Measurements from ENCODE around the gene ADGRG2. TPM values are rescaled to one million over a fixed set of nuclear protein-coding genes. Genes with fewer than 3 reads are reported as not detected.

The ADGRG2 gene
- polyA plus RNA-seq, 1 donor, result 1.4 TPM

DNA sequence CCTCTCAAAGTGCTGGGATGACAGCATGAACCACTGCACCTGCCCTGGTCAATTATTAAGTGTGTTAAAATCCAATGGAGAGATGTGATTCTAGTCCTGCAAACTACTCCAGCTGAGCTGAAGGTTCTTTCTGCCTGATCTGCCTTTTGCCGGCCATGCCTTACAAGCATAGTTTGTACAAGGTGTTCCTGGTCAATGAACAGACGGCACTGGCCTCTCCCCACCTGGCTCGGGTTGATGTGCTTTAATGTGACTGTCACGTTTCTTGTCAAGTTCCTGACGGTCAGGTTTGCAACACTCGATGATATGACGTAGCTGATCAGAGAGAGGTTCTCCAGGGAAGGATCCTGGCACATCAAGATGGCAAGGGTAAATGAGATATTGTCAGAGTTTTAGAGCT lies 115.3 kb downstream of the ADGRG2 start:
- Histone ChIP-seq H3K4me3 (ENCODE audit: low read length) (no peak overlapping the region), H3K36me3 (ENCODE audit: control insufficient read depth, insufficient read depth, low read length) (no peaks in the 10 kb centered on the region), H3K27ac (ENCODE audit: low read length) (no peak overlapping the region), H3K27me3 (ENCODE audit: control insufficient read depth, insufficient read depth, low read length) (no peaks in the 10 kb centered on the region), H3K4me1 (ENCODE audit: control insufficient read depth, insufficient read depth, low read length) (no peaks in the 10 kb centered on the region), H3K9me3 (ENCODE audit: control insufficient read depth, low read depth, low read length) (no peaks in the 10 kb centered on the region)
- WGBS (ENCODE audit: insufficient coverage, low lambda C conversion rate), result no CpG with 5 or more reads among the region's 7 CpGs
- no peak for DNase-seq

- no peak for DNase-seq
- Histone ChIP-seq H3K36me3 (ENCODE audit: control insufficient read depth, insufficient read depth, low read length) (no peaks in the 10 kb centered on the region), H3K9me3 (ENCODE audit: control insufficient read depth, low read depth, low read length) (no peaks in the 10 kb centered on the region), H3K27me3 (ENCODE audit: control insufficient read depth, insufficient read depth, low read length) (no peaks in the 10 kb centered on the region), H3K4me1 (ENCODE audit: control insufficient read depth, insufficient read depth, low read length) (no peaks in the 10 kb centered on the region), H3K4me3 (ENCODE audit: low read length) (no peak overlapping the region), H3K27ac (ENCODE audit: low read length) (no peak overlapping the region)
- WGBS (ENCODE audit: insufficient coverage, low lambda C conversion rate), result no CpG with 5 or more reads among the region's 4 CpGs
Observed at GRCh38 chrX:19005909-19006308, 116.4 kb downstream of the ADGRG2 start.

GRCh38 chrX:19003756-19004155 lies 118.5 kb downstream of the ADGRG2 start:
- 100% methylated on average over 1 of the region's 5 CpGs for WGBS (ENCODE audit: insufficient coverage, low lambda C conversion rate)
- Histone ChIP-seq H3K27me3 (ENCODE audit: control insufficient read depth, insufficient read depth, low read length) (no peaks in the 10 kb centered on the region), H3K27ac (ENCODE audit: low read length) (no peak overlapping the region), H3K4me3 (ENCODE audit: low read length) (no peak overlapping the region), H3K9me3 (ENCODE audit: control insufficient read depth, low read depth, low read length) (no peaks in the 10 kb centered on the region), H3K4me1 (ENCODE audit: control insufficient read depth, insufficient read depth, low read length) (no peaks in the 10 kb centered on the region), H3K36me3 (ENCODE audit: control insufficient read depth, insufficient read depth, low read length) (no peaks in the 10 kb centered on the region)
- no peak for DNase-seq

GRCh38 chrX:18998653-18999052 lies 123.6 kb downstream of the ADGRG2 start:
- H3K4me3 ChIP-seq (ENCODE audit: low read length), result no peak overlapping the region
- H3K9me3 ChIP-seq (ENCODE audit: control insufficient read depth, low read depth, low read length), result no peaks in the 10 kb centered on the region
- no peaks in the 10 kb centered on the region for H3K27me3 ChIP-seq (ENCODE audit: control insufficient read depth, insufficient read depth, low read length)
- DNase-seq, result no peak
- no peak overlapping the region for H3K27ac ChIP-seq (ENCODE audit: low read length)
- no peaks in the 10 kb centered on the region for H3K36me3 ChIP-seq (ENCODE audit: control insufficient read depth, insufficient read depth, low read length)
- no peaks in the 10 kb centered on the region for H3K4me1 ChIP-seq (ENCODE audit: control insufficient read depth, insufficient read depth, low read length)
- WGBS (ENCODE audit: insufficient coverage, low lambda C conversion rate), result no CpG with 5 or more reads among the region's 1 CpG

DNA sequence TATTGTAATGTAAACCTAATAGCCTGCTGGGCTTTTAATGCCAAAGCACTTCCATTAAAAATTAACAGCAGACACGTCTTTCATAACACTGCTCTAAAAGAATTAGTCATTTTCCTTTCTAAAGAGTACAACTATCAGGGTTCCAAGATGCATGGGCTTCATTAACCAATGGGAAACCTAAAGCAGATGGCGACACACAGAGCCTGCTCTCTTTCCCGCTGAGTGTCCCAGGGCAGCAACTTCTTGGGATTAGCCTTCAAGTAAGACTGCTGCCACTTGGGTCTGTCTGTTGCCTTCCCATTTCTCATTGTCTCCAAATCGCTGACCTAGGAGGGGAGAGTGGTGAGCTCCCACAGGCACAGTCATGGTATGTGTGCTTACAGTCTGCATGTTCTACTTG lies 124.4 kb downstream of the ADGRG2 start:
- Histone ChIP-seq H3K4me1 (ENCODE audit: control insufficient read depth, insufficient read depth, low read length) (no peaks in the 10 kb centered on the region), H3K36me3 (ENCODE audit: control insufficient read depth, insufficient read depth, low read length) (no peaks in the 10 kb centered on the region), H3K27me3 (ENCODE audit: control insufficient read depth, insufficient read depth, low read length) (no peaks in the 10 kb centered on the region), H3K4me3 (ENCODE audit: low read length) (no peak overlapping the region), H3K9me3 (ENCODE audit: control insufficient read depth, low read depth, low read length) (no peaks in the 10 kb centered on the region), H3K27ac (ENCODE audit: low read length) (no peak overlapping the region)
- no peak for DNase-seq
- no CpG with 5 or more reads among the region's 4 CpGs for WGBS (ENCODE audit: insufficient coverage, low lambda C conversion rate)

GRCh38 chrX:18996536-18996935 lies 125.7 kb downstream of the ADGRG2 start:
- Histone ChIP-seq H3K9me3 (ENCODE audit: control insufficient read depth, low read depth, low read length) (no peaks in the 10 kb centered on the region), H3K27ac (ENCODE audit: low read length) (no peak overlapping the region), H3K4me3 (ENCODE audit: low read length) (no peak overlapping the region)

GRCh38 chrX:18995221-18995620 lies 127.0 kb downstream of the ADGRG2 start:
- no peaks in the 10 kb centered on the region for H3K4me1 ChIP-seq (ENCODE audit: control insufficient read depth, insufficient read depth, low read length)
- H3K9me3 ChIP-seq (ENCODE audit: control insufficient read depth, low read depth, low read length), result no peaks in the 10 kb centered on the region
- H3K4me3 ChIP-seq (ENCODE audit: low read length), result no peak overlapping the region
- H3K27ac ChIP-seq (ENCODE audit: low read length), result no peak overlapping the region
- H3K27me3 ChIP-seq (ENCODE audit: control insufficient read depth, insufficient read depth, low read length), result no peaks in the 10 kb centered on the region
- no peaks in the 10 kb centered on the region for H3K36me3 ChIP-seq (ENCODE audit: control insufficient read depth, insufficient read depth, low read length)
- no peak for DNase-seq
- no CpG with 5 or more reads among the region's 3 CpGs for WGBS (ENCODE audit: insufficient coverage, low lambda C conversion rate)

More at GRCh38 chrX:18996536-18996935, 125.7 kb downstream of the ADGRG2 start:
- Histone ChIP-seq H3K27me3 (ENCODE audit: control insufficient read depth, insufficient read depth, low read length) (no peaks in the 10 kb centered on the region), H3K4me1 (ENCODE audit: control insufficient read depth, insufficient read depth, low read length) (no peaks in the 10 kb centered on the region), H3K36me3 (ENCODE audit: control insufficient read depth, insufficient read depth, low read length) (no peaks in the 10 kb centered on the region)
- no peak for DNase-seq

GRCh38 chrX:18994713-18995112 lies 127.6 kb downstream of the ADGRG2 start:
- Histone ChIP-seq H3K4me1 (ENCODE audit: control insufficient read depth, insufficient read depth, low read length) (no peaks in the 10 kb centered on the region), H3K27me3 (ENCODE audit: control insufficient read depth, insufficient read depth, low read length) (no peaks in the 10 kb centered on the region), H3K4me3 (ENCODE audit: low read length) (no peak overlapping the region), H3K27ac (ENCODE audit: low read length) (no peak overlapping the region), H3K9me3 (ENCODE audit: control insufficient read depth, low read depth, low read length) (no peaks in the 10 kb centered on the region), H3K36me3 (ENCODE audit: control insufficient read depth, insufficient read depth, low read length) (no peaks in the 10 kb centered on the region)
- no peak for DNase-seq
- 80% methylated on average over 1 of the region's 3 CpGs for WGBS (ENCODE audit: insufficient coverage, low lambda C conversion rate)

- Histone ChIP-seq H3K9me3 (ENCODE audit: control insufficient read depth, low read depth, low read length) (no peaks in the 10 kb centered on the region), H3K4me1 (ENCODE audit: control insufficient read depth, insufficient read depth, low read length) (no peaks in the 10 kb centered on the region), H3K36me3 (ENCODE audit: control insufficient read depth, insufficient read depth, low read length) (no peaks in the 10 kb centered on the region), H3K4me3 (ENCODE audit: low read length) (no peak overlapping the region), H3K27ac (ENCODE audit: low read length) (no peak overlapping the region), H3K27me3 (ENCODE audit: control insufficient read depth, insufficient read depth, low read length) (no peaks in the 10 kb centered on the region)
- peak in 1 of 2 donors; percentile 27 for DNase-seq
- no CpG with 5 or more reads among the region's 7 CpGs for WGBS (ENCODE audit: insufficient coverage, low lambda C conversion rate)
Observed at GRCh38 chrX:18992829-18993228, 129.4 kb downstream of the ADGRG2 start.

DNA sequence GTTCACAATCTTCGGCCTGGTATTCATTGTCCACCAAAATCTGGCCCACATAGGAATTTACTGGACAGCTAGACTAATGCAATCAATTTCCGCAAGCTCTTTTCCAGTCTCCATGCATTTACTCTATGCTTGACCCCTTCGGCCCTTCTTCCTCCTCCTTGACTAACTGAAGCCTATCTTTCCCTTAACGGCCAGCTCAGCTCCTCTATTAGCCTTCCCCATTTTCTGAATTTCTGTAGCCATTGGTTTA lies 137.2 kb downstream of the ADGRG2 start:
- Histone ChIP-seq H3K27ac (ENCODE audit: low read length) (peak overlapping the region; percentile 92), H3K4me3 (ENCODE audit: low read length) (peak overlapping the region; percentile 86)

GRCh38 chrX:18984381-18985185 lies 137.7 kb downstream of the ADGRG2 start:
- Histone ChIP-seq H3K9me3 (ENCODE audit: control insufficient read depth, low read depth, low read length) (no peaks in the 10 kb centered on the region), H3K4me3 (ENCODE audit: low read length) (peak overlapping the region; percentile 86), H3K36me3 (ENCODE audit: control insufficient read depth, insufficient read depth, low read length) (no peaks in the 10 kb centered on the region), H3K27me3 (ENCODE audit: control insufficient read depth, insufficient read depth, low read length) (no peaks in the 10 kb centered on the region), H3K27ac (ENCODE audit: low read length) (peak overlapping the region; percentile 92), H3K4me1 (ENCODE audit: control insufficient read depth, insufficient read depth, low read length) (peaks cover 7% of the 10 kb centered on the region)
- DNase-seq, result peak; percentile 70 to 87
- WGBS (ENCODE audit: insufficient coverage, low lambda C conversion rate), result no CpG with 5 or more reads among the region's 71 CpGs

More for the DNA sequence above, 137.2 kb downstream of the ADGRG2 start:
- Histone ChIP-seq H3K4me1 (ENCODE audit: control insufficient read depth, insufficient read depth, low read length) (peaks cover 7% of the 10 kb centered on the region), H3K27me3 (ENCODE audit: control insufficient read depth, insufficient read depth, low read length) (no peaks in the 10 kb centered on the region), H3K9me3 (ENCODE audit: control insufficient read depth, low read depth, low read length) (no peaks in the 10 kb centered on the region), H3K36me3 (ENCODE audit: control insufficient read depth, insufficient read depth, low read length) (no peaks in the 10 kb centered on the region)
- DNase-seq, result no peak
- 0% methylated on average over 1 of the region's 4 CpGs for WGBS (ENCODE audit: insufficient coverage, low lambda C conversion rate)

Data from large intestine (tissue), 3 donors.